Measurements from ENCODE around the gene EVA1B. TPM values are rescaled to one million over a fixed set of nuclear protein-coding genes. Genes with fewer than 3 reads are reported as not detected.

The EVA1B gene
- total and polyA plus RNA-seq, 11 donors, result 5.9 to 42.3 (median 12.0) TPM

DNA sequence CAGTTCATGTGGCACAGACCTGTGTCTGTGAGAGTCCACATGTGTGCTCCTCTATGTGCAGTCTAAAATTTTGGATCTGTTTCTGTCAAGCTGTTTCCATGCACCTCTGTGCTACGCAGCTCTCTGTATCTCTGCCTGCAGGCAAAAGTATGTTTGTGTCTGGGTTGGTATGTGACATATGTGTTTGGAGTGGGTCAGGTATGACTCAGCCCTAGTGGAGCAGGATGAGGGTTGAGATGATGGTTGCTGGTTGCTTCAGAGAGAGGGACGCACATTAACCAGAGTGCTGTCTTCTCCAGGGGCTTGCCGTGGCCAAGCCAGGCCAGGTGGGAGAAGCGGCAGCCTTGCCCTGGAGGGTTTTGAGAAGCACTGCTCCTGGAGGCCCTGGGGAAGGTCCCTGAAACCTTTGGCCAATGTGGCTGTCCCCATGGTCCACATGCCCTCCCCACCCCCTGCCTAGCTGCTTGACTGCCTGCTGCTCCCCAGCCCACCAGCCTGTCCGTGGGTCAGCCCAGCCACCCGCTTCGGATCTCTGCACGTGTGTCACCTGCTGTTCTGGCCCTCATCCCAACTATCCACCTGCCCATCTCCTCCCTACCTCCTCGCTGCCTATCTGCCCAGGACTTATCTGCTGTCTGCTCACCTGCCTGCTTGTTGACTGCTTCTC lies 4.1 kb upstream of the EVA1B start:
- no peaks in the 10 kb centered on the region for H3K36me3 ChIP-seq
- H3K9me3 ChIP-seq, result no peaks in the 10 kb centered on the region
- H3K27me3 ChIP-seq, result no peaks in the 10 kb centered on the region
- no peak overlapping the region for H3K4me3 ChIP-seq
- DNase-seq, result no peak
- intact Hi-C loops (cut with DNase I), result loop anchor here in 1 of 10 donors (5.0 kb wide), 1 partner anchor 40 kb away; no protein-coding TSS in a partner anchor
- 92 to 96% (median 96%) methylated on average over 8 to 9 of the region's 9 CpGs for WGBS, 4 donors
- no peak for TF ChIP-seq CTCF (IDR thresholded peaks at IDR 0.05)
- no peak for TF ChIP-seq POLR2A (IDR thresholded peaks at IDR 0.05)
- peaks cover 0 to 35% (median 20%) of the 10 kb centered on the region in 12 donors for H3K4me1 ChIP-seq
- ATAC-seq, result no peak
- H3K27ac ChIP-seq, result no peak overlapping the region

GRCh38 chr1:36326499-36326898 lies 3.1 kb upstream of the EVA1B start:
- H3K27ac ChIP-seq, result no peak overlapping the region
- TF ChIP-seq POLR2A (IDR thresholded peaks at IDR 0.05) (no peak), CTCF (IDR thresholded peaks at IDR 0.05) (no peak)
- peaks cover under 1 to 45% (median 29%) of the 10 kb centered on the region in 12 donors for H3K4me1 ChIP-seq
- no peaks in the 10 kb centered on the region for H3K9me3 ChIP-seq
- no peak for DNase-seq
- H3K27me3 ChIP-seq, result no peaks in the 10 kb centered on the region
- WGBS, 4 donors, result 58 to 67% (median 64%) methylated on average over 6 of the region's 6 CpGs
- intact Hi-C loops (cut with DNase I), result loop anchor here in 1 of 10 donors (5.0 kb wide), 1 partner anchor 41 kb away; no protein-coding TSS in a partner anchor
- no peak overlapping the region for H3K4me3 ChIP-seq
- H3K36me3 ChIP-seq, result peaks cover 0 to 4% (median 0%) of the 10 kb centered on the region in 9 donors
- ATAC-seq, result no peak

DNA sequence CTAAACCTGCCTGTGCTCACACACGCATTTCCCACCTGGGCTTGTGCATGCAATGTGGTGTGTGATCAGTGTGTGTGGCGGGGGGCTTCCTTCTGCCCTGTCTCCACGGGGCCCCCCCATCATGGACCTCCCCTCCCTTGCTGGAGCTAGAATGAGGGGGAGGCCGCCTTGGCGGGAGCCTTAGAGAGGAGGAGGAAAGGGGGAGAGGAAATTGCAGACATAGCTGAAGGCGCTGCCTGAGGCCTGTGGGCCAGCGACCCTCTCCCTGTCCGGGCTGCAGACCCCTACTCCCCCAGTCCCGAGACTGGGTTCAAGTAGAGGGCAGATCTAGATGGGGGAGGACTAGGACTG lies 883 bp upstream of the EVA1B start:
- Histone ChIP-seq H3K36me3 (peaks cover 0 to 4% (median 0%) of the 10 kb centered on the region in 9 donors), H3K27ac (peak overlapping the region in 11 of 12 donors; percentile 78 to 97 (median 93)), H3K9me3 (no peaks in the 10 kb centered on the region), H3K4me3 (peak overlapping the region in 11 of 12 donors; percentile 66 to 98 (median 85)), H3K4me1 (peaks cover 3 to 48% (median 37%) of the 10 kb centered on the region in 12 donors), H3K27me3 (no peaks in the 10 kb centered on the region)
- no peak for TF ChIP-seq CTCF (IDR thresholded peaks at IDR 0.05)
- TF ChIP-seq POLR2A (IDR thresholded peaks at IDR 0.05), result no peak
- ATAC-seq, result no peak
- intact Hi-C loops (cut with DNase I), result loop anchor here in 2 of 10 donors (5.0 kb wide), 1 partner anchor 43 kb away; no protein-coding TSS in a partner anchor
- no peak for DNase-seq
- 26 to 34% (median 33%) methylated on average over 9 of the region's 9 CpGs for WGBS, 4 donors

DNA sequence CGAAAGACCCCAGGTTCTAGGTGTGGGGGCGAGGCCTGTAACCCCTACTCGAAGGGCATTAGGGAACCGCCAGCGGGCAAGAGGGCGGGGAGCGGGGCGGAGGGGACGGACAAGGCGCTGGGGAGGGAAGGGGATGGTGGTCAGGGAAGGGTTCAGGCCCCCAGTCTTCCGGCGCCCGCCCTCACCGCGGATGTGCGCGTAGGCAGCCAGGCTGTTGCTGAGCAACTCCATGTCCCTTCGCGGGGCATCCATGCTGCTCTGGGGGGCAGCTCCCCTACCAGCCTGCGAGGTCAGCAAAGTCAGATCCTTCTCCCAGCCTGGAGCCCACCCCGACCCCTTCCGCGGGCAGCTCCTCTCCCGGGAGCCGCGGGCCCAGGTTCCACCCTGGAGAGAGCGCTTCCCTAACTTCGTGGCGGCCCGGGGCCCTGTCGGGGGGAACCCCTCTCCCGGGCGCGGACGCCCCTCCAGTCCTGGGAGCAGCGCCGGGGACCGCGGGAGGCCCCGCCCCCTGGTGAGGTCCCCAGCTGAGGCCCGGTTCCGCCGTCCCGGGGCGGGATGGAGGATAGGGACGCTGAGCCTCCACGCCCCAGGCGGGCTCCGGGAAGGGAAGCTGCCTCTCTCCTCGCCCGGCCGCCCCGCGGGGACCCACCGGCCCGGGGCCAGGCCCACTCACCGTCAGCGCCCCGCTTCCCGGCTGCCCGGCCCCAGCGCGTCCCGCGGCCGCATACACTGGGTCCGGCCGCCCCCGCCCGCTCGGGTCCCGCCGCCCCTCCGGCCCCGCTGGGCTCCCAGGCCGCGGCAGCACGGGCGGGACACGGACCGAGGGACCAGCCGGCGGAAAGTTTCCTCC lies 434 bp downstream of the EVA1B start:
- WGBS, 4 donors, result 5 to 27% (median 12%) methylated on average over 25 to 83 of the region's 83 CpGs
- DNase-seq, result peak; percentile 66 to 86 (median 67)

More for the DNA sequence above, 434 bp downstream of the EVA1B start:
- Histone ChIP-seq H3K4me1 (peaks cover 3 to 39% (median 28%) of the 10 kb centered on the region in 12 donors), H3K27me3 (no peaks in the 10 kb centered on the region), H3K4me3 (peak overlapping the region; percentile 59 to 98 (median 85)), H3K9me3 (no peaks in the 10 kb centered on the region), H3K27ac (peak overlapping the region; percentile 72 to 97 (median 92)), H3K36me3 (peaks cover 0 to 4% (median 0%) of the 10 kb centered on the region in 9 donors)
- peak in 3 of 4 donors; percentile 20 to 33 (median 32) for ATAC-seq
- intact Hi-C loops (cut with DNase I), result loop anchor here in 4 of 10 donors (2.0 to 5.0 kb wide), 3 partner anchors 44 to 46 kb away; no protein-coding TSS in a partner anchor
- no peak for TF ChIP-seq POLR2A (IDR thresholded peaks at IDR 0.05)
- TF ChIP-seq CTCF (IDR thresholded peaks at IDR 0.05), result no peak

All from heart left ventricle (tissue), 16 donors.